Measurements from ENCODE around the gene GPER1. TPM values are rescaled to one million over a fixed set of nuclear protein-coding genes. Genes with fewer than 3 reads are reported as not detected.

The GPER1 gene
- total RNA-seq, 1 experiment from 2014 or later: 1.2 TPM

DNA sequence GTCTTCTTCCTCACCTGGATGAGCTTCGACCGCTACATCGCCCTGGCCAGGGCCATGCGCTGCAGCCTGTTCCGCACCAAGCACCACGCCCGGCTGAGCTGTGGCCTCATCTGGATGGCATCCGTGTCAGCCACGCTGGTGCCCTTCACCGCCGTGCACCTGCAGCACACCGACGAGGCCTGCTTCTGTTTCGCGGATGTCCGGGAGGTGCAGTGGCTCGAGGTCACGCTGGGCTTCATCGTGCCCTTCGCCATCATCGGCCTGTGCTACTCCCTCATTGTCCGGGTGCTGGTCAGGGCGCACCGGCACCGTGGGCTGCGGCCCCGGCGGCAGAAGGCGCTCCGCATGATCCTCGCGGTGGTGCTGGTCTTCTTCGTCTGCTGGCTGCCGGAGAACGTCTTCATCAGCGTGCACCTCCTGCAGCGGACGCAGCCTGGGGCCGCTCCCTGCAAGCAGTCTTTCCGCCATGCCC lies 4.3 kb downstream of the GPER1 start:
- intact Hi-C loops (cut with micrococcal nuclease): no loop called here
- Histone ChIP-seq H3K9me2 (ENCODE audit: insufficient read depth) (no peaks in the 10 kb centered on the region), H3K4me1 (ENCODE audit: control insufficient read depth in 1 of 2, insufficient read depth in 2 of 2, low read length in 2 of 2) (peaks cover 18 to 22% of the 10 kb centered on the region in 2 experiments), H3K4me3 (replicated peaks in 1 of 2; ENCODE audit: low read depth in 1 of 2, low read length in 2 of 2) (no peak overlapping the region), H3K27me3 (ENCODE audit: insufficient read depth, low read length) (no peaks in the 10 kb centered on the region), H3K27ac (ENCODE audit: low read depth, low read length) (no peak overlapping the region; the same call in 1 of the 2 replicates), H4K20me1 (ENCODE audit: insufficient read depth) (no peaks in the 10 kb centered on the region; the same call in 1 of the 2 replicates), H3K79me2 (ENCODE audit: insufficient read depth, low read length) (peaks cover 15% of the 10 kb centered on the region; the same call in 1 of the 2 replicates), H3K9ac (ENCODE audit: low read length) (no peak overlapping the region), H2AFZ (ENCODE audit: low read depth, low read length, poor library complexity, severe bottlenecking) (no peak overlapping the region), H3K36me3 (ENCODE audit: control insufficient read depth in 1 of 2, insufficient read depth in 2 of 2, low read length in 2 of 2) (no peaks in the 10 kb centered on the region), H3K9me3 (ENCODE audit: control insufficient read depth in 1 of 2, insufficient read depth in 1 of 2, low read depth in 1 of 2, low read length in 2 of 2) (no peaks in the 10 kb centered on the region), H3K4me2 (ENCODE audit: low read length) (no peak overlapping the region)
- ChIA-PET RAD21 (ENCODE audit: low non-redundant PET in 1 of 2, low total read pairs in 2 of 2, uncharacterized antibody in 2 of 2, unreplicated experiment in 2 of 2) (no interaction called here), CTCF (no interaction called here), POLR2A (no interaction called here)
- DNase-seq (ENCODE audit: low read depth, low spot score) (no peak), ATAC-seq (no peak)
- TF ChIP-seq CBX3 (IDR thresholded peaks at IDR 0.05; ENCODE audit: low read depth) (no peak), SP1 (IDR thresholded peaks at IDR 0.05; ENCODE audit: low read depth) (no peak), SRF (IDR thresholded peaks at IDR 0.05; ENCODE audit: low read depth) (no peak), TCF7L2 (IDR thresholded peaks at IDR 0.05; ENCODE audit: borderline replicate concordance, extremely low read depth, insufficient read depth, insufficient read length) (no peak), ZNF274 (IDR thresholded peaks at IDR 0.05; ENCODE audit: low read depth, low read length) (no peak), EGR1 (IDR thresholded peaks at IDR 0.05; ENCODE audit: low read depth) (no peak), CEBPB (IDR thresholded peaks at IDR 0.05; ENCODE audit: low read depth) (no peak), YY1 (IDR thresholded peaks at IDR 0.05; ENCODE audit: extremely low read depth, insufficient replicate concordance, low read depth, low read length) (no peak), SIN3A (IDR thresholded peaks at IDR 0.05; ENCODE audit: low read depth) (no peak), EZH2phosphoT487 (IDR thresholded peaks at IDR 0.05; ENCODE audit: borderline replicate concordance) (no peak), ZFX (IDR thresholded peaks at IDR 0.05) (no peak), FOSL1 (IDR thresholded peaks at IDR 0.05; ENCODE audit: low read depth) (no peak), ZBTB33 (IDR thresholded peaks at IDR 0.05; ENCODE audit: extremely low read depth, insufficient replicate concordance, low read length) (no peak), ELF1 (IDR thresholded peaks at IDR 0.05; ENCODE audit: borderline replicate concordance, low read depth) (no peak), EZH2 (IDR thresholded peaks at IDR 0.05) (no peak)
- TF ChIP-seq, protein P1, sequence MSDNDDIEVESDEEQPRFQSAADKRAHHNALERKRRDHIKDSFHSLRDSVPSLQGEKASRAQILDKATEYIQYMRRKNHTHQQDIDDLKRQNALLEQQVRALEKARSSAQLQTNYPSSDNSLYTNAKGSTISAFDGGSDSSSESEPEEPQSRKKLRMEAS (IDR thresholded peaks at IDR 0.05): no peak
- TF ChIP-seq, protein P2, sequence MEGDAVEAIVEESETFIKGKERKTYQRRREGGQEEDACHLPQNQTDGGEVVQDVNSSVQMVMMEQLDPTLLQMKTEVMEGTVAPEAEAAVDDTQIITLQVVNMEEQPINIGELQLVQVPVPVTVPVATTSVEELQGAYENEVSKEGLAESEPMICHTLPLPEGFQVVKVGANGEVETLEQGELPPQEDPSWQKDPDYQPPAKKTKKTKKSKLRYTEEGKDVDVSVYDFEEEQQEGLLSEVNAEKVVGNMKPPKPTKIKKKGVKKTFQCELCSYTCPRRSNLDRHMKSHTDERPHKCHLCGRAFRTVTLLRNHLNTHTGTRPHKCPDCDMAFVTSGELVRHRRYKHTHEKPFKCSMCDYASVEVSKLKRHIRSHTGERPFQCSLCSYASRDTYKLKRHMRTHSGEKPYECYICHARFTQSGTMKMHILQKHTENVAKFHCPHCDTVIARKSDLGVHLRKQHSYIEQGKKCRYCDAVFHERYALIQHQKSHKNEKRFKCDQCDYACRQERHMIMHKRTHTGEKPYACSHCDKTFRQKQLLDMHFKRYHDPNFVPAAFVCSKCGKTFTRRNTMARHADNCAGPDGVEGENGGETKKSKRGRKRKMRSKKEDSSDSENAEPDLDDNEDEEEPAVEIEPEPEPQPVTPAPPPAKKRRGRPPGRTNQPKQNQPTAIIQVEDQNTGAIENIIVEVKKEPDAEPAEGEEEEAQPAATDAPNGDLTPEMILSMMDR (IDR thresholded peaks at IDR 0.05 in 2 of 3, conservative IDR thresholded peaks at IDR 0.05 in 1 of 3; ENCODE audit: borderline replicate concordance in 1 of 3, insufficient read depth in 1 of 3, low read depth in 2 of 3, low read length in 2 of 3): no peak
- TF ChIP-seq, protein P3, sequence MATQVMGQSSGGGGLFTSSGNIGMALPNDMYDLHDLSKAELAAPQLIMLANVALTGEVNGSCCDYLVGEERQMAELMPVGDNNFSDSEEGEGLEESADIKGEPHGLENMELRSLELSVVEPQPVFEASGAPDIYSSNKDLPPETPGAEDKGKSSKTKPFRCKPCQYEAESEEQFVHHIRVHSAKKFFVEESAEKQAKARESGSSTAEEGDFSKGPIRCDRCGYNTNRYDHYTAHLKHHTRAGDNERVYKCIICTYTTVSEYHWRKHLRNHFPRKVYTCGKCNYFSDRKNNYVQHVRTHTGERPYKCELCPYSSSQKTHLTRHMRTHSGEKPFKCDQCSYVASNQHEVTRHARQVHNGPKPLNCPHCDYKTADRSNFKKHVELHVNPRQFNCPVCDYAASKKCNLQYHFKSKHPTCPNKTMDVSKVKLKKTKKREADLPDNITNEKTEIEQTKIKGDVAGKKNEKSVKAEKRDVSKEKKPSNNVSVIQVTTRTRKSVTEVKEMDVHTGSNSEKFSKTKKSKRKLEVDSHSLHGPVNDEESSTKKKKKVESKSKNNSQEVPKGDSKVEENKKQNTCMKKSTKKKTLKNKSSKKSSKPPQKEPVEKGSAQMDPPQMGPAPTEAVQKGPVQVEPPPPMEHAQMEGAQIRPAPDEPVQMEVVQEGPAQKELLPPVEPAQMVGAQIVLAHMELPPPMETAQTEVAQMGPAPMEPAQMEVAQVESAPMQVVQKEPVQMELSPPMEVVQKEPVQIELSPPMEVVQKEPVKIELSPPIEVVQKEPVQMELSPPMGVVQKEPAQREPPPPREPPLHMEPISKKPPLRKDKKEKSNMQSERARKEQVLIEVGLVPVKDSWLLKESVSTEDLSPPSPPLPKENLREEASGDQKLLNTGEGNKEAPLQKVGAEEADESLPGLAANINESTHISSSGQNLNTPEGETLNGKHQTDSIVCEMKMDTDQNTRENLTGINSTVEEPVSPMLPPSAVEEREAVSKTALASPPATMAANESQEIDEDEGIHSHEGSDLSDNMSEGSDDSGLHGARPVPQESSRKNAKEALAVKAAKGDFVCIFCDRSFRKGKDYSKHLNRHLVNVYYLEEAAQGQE (IDR thresholded peaks at IDR 0.05; ENCODE audit: low read depth): no peak
- no TSS peak for BruUV-seq (replicated peaks)
